Calu3 (cell line): Measurements from ENCODE around the gene BRINP3. TPM values are rescaled to one million over a fixed set of nuclear protein-coding genes. Genes with fewer than 3 reads are reported as not detected.

ENCODE experiments used
- BruUV-seq: library from RNA; stranded (reverse); fragments of 400-500 nt; replicated peaks from 2 replicates; lab custom pipeline; 2021; lab: Mats Ljungman, UMichigan
- CTCF ChIA-PET: fragments of 300-600 bp; sonication (Branson Sonifier 250); formaldehyde crosslinking; loops from one replicate; lab custom pipeline; 2022; ENCODE audit warnings: antibody characterized with exemption; lab: Charles Lee
- DNase-seq: peaks from one replicate; pipeline ENCODE4 v3.0.0; 2022
- H3K27ac Mint-ChIP-seq: one replicate; pipeline ENCODE4 v1.8.0; 2022; ENCODE audit warnings: mixed read lengths; ENCODE audit not compliant: unreplicated experiment
- H3K27me3 Mint-ChIP-seq: one replicate; pipeline ENCODE4 v1.8.0; 2022; ENCODE audit warnings: mixed read lengths; ENCODE audit not compliant: unreplicated experiment
- H3K36me3 Mint-ChIP-seq: one replicate; pipeline ENCODE4 v1.8.0; 2022; ENCODE audit warnings: mild to moderate bottlenecking, moderate library complexity, mixed read lengths; ENCODE audit not compliant: insufficient read depth, unreplicated experiment
- H3K4me1 Mint-ChIP-seq: one replicate; pipeline ENCODE4 v1.8.0; 2022; ENCODE audit warnings: mild to moderate bottlenecking, low read depth, mixed read lengths; ENCODE audit not compliant: unreplicated experiment
- H3K4me3 Mint-ChIP-seq: one replicate; pipeline ENCODE4 v1.8.0; 2022; ENCODE audit warnings: mild to moderate bottlenecking, low read depth, moderate library complexity, mixed read lengths; ENCODE audit not compliant: unreplicated experiment
- H3K9me3 Mint-ChIP-seq: one replicate; pipeline ENCODE4 v1.8.0; 2022; ENCODE audit warnings: low read depth, mixed read lengths; ENCODE audit not compliant: unreplicated experiment
- intact Hi-C: fragments of 100-400 bp; cut with micrococcal nuclease; formaldehyde crosslinking; loops from one replicate; pipeline ENCODE4 v1.10.0; 2022; ENCODE audit not compliant: unreplicated experiment
- total RNA-seq: library from RNA; stranded (reverse); gene quantifications from 2 replicates; pipeline ENCODE4 v1.2.3, GENCODE V29; 2022
- TF ChIP-seq, protein P1 (sequence below): fragments of 200-600 bp; IDR thresholded peaks from one replicate; pipeline ENCODE4 v1.8.0; 2022; ENCODE audit warnings: antibody characterized with exemption; ENCODE audit not compliant: unreplicated experiment

Gene BRINP3
- total RNA-seq, 1 experiment from 2014 or later = not detected

DNA sequence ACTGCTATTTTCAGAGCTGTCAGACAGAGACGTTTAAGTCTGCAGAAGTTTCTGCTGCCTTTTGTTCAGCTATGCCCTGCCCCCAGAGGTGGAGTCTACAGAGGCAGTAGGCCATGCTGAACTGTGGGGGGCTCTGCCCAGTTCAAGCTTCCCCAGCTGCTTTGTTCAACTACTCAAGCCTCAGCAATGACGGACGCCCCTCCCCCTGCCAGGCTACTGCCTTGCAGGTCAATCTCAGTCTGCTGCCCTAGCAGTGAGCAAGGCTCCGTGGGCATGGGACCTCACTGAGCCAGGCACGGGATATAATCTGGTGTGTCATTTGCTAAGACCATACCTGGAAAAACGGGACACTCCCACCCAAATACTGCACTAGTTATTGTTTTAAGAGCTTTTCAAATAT, 219.7 kb downstream of the BRINP3 start:
- no peak for DNase-seq
- BruUV-seq = no TSS peak
- TF ChIP-seq, protein P1, sequence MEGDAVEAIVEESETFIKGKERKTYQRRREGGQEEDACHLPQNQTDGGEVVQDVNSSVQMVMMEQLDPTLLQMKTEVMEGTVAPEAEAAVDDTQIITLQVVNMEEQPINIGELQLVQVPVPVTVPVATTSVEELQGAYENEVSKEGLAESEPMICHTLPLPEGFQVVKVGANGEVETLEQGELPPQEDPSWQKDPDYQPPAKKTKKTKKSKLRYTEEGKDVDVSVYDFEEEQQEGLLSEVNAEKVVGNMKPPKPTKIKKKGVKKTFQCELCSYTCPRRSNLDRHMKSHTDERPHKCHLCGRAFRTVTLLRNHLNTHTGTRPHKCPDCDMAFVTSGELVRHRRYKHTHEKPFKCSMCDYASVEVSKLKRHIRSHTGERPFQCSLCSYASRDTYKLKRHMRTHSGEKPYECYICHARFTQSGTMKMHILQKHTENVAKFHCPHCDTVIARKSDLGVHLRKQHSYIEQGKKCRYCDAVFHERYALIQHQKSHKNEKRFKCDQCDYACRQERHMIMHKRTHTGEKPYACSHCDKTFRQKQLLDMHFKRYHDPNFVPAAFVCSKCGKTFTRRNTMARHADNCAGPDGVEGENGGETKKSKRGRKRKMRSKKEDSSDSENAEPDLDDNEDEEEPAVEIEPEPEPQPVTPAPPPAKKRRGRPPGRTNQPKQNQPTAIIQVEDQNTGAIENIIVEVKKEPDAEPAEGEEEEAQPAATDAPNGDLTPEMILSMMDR = no peak
- H3K9me3 Mint-ChIP-seq = peaks cover 9% of the 10 kb centered on the region
- no peaks in the 10 kb centered on the region for H3K27me3 Mint-ChIP-seq
- H3K4me1 Mint-ChIP-seq = no peaks in the 10 kb centered on the region
- H3K4me3 Mint-ChIP-seq = no peak overlapping the region
- no peaks in the 10 kb centered on the region for H3K36me3 Mint-ChIP-seq
- no peak overlapping the region for H3K27ac Mint-ChIP-seq
- intact Hi-C loops = no loop called here
- CTCF ChIA-PET = no interaction called here

DNA sequence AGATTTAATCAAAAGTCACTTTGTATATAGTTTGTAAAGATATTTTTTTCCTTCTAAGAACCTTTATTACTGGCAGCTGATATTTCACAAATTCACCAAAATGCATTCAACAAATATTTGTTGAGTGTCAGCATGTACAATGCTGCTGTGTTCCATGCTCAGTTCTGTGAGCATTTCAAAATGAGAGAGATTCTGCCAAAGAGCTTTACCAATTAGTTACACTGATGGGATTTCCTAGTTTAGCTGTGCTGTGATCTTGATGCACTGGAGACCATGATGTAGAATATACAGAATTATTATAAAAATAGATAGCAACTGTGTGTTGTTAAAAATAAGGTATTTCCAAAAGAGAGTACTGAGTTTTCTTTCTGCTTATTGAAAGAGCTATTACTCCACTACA, 225.6 kb downstream of the BRINP3 start:
- BruUV-seq = no TSS peak
- H3K36me3 Mint-ChIP-seq = no peaks in the 10 kb centered on the region
- CTCF ChIA-PET = no interaction called here

DNA sequence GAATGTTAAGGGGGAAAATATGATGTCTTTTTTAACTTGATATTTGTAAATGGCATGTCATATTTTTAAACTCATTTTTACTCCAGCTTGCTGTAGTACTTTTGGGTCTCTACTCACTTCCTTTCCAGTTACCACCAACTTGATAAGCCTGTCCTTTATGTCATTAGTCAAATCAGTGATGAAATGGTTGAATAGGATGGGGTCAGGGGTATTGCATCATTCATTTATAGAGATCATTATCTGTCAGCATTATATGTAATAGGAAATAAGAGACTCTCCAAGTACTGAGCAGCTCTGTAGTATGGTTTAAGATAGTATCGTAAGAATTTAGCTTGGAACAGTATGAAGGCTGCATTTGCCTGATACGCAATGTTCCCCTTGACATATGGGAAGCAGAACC, 227.3 kb downstream of the BRINP3 start:
- no TSS peak for BruUV-seq
- intact Hi-C loops = no loop called here
- Mint-ChIP-seq H3K9me3 (no peaks in the 10 kb centered on the region), H3K36me3 (no peaks in the 10 kb centered on the region), H3K27ac (no peak overlapping the region), H3K4me1 (no peaks in the 10 kb centered on the region), H3K27me3 (no peaks in the 10 kb centered on the region), H3K4me3 (no peak overlapping the region)
- TF ChIP-seq, protein P1 = no peak
- CTCF ChIA-PET = no interaction called here
- DNase-seq = no peak

More for the DNA sequence above, 225.6 kb downstream of the BRINP3 start:
- TF ChIP-seq, protein P1 = no peak
- Mint-ChIP-seq H3K27me3 (no peaks in the 10 kb centered on the region), H3K4me1 (no peaks in the 10 kb centered on the region), H3K27ac (no peak overlapping the region), H3K9me3 (peaks cover 7% of the 10 kb centered on the region), H3K4me3 (no peak overlapping the region)
- DNase-seq = no peak
- intact Hi-C loops = no loop called here

DNA sequence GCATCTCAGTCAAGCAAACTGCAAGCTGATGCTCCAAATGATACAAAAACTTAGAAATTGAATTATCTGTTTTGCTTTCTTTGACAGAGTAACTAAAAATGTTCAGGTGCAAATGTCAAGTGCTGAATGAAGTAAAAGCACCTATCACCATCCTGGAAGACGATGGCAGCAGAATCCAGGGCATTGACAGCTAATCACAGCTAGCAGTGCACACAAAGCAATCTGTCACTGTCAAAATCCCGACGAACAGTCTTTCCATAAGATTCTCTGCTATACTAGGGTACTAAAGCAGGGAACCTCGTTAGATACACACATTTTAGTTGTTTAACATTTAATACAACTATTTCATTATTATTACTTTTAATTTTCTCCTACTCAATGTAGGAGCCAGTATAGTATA, 233.3 kb downstream of the BRINP3 start:
- H3K9me3 Mint-ChIP-seq = no peaks in the 10 kb centered on the region
- CTCF ChIA-PET = no interaction called here
- intact Hi-C loops = no loop called here

More for the DNA sequence above, 233.3 kb downstream of the BRINP3 start:
- TF ChIP-seq, protein P1 = no peak
- no peaks in the 10 kb centered on the region for H3K27me3 Mint-ChIP-seq
- no peak overlapping the region for H3K4me3 Mint-ChIP-seq
- no peaks in the 10 kb centered on the region for H3K4me1 Mint-ChIP-seq
- no peaks in the 10 kb centered on the region for H3K36me3 Mint-ChIP-seq
- BruUV-seq = no TSS peak
- no peak for DNase-seq
- H3K27ac Mint-ChIP-seq = no peak overlapping the region
